SK-N-SH (cell line): ENCODE measurements around the gene TFPI2.
A peak's percentile ranks its signal among the peaks of the same experiment; 100 is the strongest.

Experiments
- CHD2 ChIP-seq: fragments of 150-350 bp; IDR thresholded peaks from 2 replicates; pipeline ENCODE4 v1.6.1; 2018; ENCODE audit warnings: low read length; ENCODE audit not compliant: partially characterized antibody
- CTCF ChIP-seq: fragments of 200-600 bp; sonication (generic); IDR thresholded peaks from 2 replicates; pipeline ENCODE4 v1.6.1; 2017; ENCODE audit warnings: antibody characterized with exemption, mild to moderate bottlenecking, moderate library complexity
- EP300 ChIP-seq, 2 experiments: IDR thresholded peaks; 2 replicates each; pipeline versions ENCODE4 v1.4.0 to v1.6.1; 2012; ENCODE audit warnings: borderline replicate concordance in 1 of 2, low read depth in 1 of 2, low read length in 1 of 2
- EZH2phosphoT487 ChIP-seq: fragments of 200-600 bp; sonication (generic); IDR thresholded peaks from 2 replicates; pipeline ENCODE4 v1.6.1; 2017; ENCODE audit warnings: low read depth, mixed run types, mild to moderate bottlenecking, antibody characterized with exemption, moderate library complexity, borderline replicate concordance
- GABPA ChIP-seq: IDR thresholded peaks from 2 replicates; pipeline ENCODE4 v1.4.0; 2012; ENCODE audit warnings: low read depth, mild to moderate bottlenecking
- REST ChIP-seq: IDR thresholded peaks from 2 replicates; pipeline ENCODE4 v1.6.1; 2012; ENCODE audit warnings: mild to moderate bottlenecking, low read depth, low read length, moderate library complexity
- RXRA ChIP-seq: IDR thresholded peaks from 2 replicates; pipeline ENCODE4 v1.4.0; 2012; ENCODE audit warnings: low read depth, mild to moderate bottlenecking, borderline replicate concordance
- SMC3 ChIP-seq: IDR thresholded peaks from 2 replicates; pipeline ENCODE4 v1.6.1; 2012; ENCODE audit warnings: low read depth, low read length, improper control_type of control experiment
- USF1 ChIP-seq: IDR thresholded peaks from 2 replicates; pipeline ENCODE4 v1.4.0; 2012; ENCODE audit warnings: low read depth, borderline replicate concordance
- ZBTB33 ChIP-seq: IDR thresholded peaks from 2 replicates; pipeline ENCODE4 v1.4.0; 2012; ENCODE audit warnings: low read depth, borderline replicate concordance
- TF ChIP-seq, protein P1 (sequence below): IDR thresholded peaks from 2 replicates; pipeline ENCODE4 v1.4.0; 2012; ENCODE audit warnings: low read depth
- TF ChIP-seq, protein P2 (sequence below): IDR thresholded peaks from 2 replicates; pipeline ENCODE4; 2012

DNA sequence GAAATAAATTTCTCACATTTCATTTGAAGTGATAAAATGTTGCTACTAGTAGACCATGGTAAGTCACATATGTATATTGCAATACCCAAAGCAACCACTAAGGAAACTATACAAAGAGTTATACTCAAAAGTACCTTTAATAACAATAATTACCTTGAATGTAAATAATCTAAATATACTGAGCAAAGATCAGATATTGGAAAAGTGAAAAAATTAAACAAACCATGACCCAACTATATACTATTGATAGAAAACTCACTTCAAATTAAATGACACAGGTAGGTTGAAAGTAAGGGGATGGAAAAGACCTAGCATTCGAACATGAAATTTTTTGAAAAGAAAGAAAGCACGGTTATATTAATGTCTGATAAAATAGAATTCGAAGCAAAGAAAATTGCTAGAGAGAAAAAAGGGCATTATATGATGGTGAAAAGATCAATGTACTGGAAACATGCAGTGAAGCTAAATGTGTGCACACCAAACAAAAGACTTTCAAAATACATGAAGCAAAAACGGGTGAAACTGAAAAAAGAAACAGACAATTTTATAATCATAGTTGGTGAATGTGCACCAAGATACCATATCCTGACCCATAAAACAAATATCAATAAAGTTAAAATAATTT is 29.1 kb downstream of the TFPI2 start:
- no peak for TF ChIP-seq REST
- no peak for TF ChIP-seq EZH2phosphoT487
- peak; percentile 57 for TF ChIP-seq CTCF
- TF ChIP-seq, protein P1, sequence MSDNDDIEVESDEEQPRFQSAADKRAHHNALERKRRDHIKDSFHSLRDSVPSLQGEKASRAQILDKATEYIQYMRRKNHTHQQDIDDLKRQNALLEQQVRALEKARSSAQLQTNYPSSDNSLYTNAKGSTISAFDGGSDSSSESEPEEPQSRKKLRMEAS: no peak
- TF ChIP-seq, protein P2, sequence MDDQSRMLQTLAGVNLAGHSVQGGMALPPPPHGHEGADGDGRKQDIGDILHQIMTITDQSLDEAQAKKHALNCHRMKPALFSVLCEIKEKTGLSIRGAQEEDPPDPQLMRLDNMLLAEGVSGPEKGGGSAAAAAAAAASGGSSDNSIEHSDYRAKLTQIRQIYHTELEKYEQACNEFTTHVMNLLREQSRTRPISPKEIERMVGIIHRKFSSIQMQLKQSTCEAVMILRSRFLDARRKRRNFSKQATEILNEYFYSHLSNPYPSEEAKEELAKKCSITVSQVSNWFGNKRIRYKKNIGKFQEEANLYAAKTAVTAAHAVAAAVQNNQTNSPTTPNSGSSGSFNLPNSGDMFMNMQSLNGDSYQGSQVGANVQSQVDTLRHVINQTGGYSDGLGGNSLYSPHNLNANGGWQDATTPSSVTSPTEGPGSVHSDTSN: no peak
- TF ChIP-seq ZBTB33: no peak
- TF ChIP-seq EP300 (IDR thresholded peaks at IDR 0.05; ENCODE audit: borderline replicate concordance in 1 of 2, low read depth in 1 of 2, low read length in 1 of 2): no peak
- no peak for TF ChIP-seq SMC3
- no peak for TF ChIP-seq RXRA
- no peak for TF ChIP-seq CHD2
- no peak for TF ChIP-seq GABPA
- no peak for TF ChIP-seq USF1
